ENCODE measurements around the gene TM4SF18.

DNA sequence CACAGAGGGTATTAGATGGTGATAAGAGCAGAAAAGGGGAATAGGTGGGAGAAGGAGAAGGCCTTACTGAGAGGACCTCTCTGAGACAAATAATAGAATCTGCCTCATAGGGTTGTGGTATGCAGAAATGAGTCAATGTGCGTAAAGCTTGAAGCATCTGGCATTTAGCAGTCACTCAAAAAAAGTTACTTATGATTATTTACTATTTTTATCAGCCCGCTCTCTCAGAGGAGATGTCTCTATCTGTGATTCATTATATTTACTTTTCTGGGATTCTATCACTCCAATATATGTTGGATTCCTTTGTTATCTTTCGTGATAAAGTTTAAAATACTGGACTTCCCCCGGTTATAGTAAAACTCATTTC lies 48.6 kb upstream of the TM4SF18 start:
- TF ChIP-seq, protein P1, sequence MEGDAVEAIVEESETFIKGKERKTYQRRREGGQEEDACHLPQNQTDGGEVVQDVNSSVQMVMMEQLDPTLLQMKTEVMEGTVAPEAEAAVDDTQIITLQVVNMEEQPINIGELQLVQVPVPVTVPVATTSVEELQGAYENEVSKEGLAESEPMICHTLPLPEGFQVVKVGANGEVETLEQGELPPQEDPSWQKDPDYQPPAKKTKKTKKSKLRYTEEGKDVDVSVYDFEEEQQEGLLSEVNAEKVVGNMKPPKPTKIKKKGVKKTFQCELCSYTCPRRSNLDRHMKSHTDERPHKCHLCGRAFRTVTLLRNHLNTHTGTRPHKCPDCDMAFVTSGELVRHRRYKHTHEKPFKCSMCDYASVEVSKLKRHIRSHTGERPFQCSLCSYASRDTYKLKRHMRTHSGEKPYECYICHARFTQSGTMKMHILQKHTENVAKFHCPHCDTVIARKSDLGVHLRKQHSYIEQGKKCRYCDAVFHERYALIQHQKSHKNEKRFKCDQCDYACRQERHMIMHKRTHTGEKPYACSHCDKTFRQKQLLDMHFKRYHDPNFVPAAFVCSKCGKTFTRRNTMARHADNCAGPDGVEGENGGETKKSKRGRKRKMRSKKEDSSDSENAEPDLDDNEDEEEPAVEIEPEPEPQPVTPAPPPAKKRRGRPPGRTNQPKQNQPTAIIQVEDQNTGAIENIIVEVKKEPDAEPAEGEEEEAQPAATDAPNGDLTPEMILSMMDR (conservative IDR thresholded peaks at IDR 0.05) = no peak
- no peak for TF ChIP-seq EZH2 (IDR thresholded peaks at IDR 0.05; ENCODE audit: low read depth)

All from PC-9 (cell line).